A673 (cell line): Measurements from ENCODE around the gene TSR1.

Source experiments
- EZH2 ChIP-seq: fragments of 200-600 bp; sonication (generic); IDR thresholded peaks from 2 replicates; pipeline ENCODE4 v1.6.1; 2017; ENCODE audit warnings: borderline replicate concordance, low read depth, mild to moderate bottlenecking, mixed read lengths, antibody characterized with exemption, low read length; ENCODE audit not compliant: poor library complexity, severe bottlenecking
- TF ChIP-seq, protein P1 (sequence below): fragments of 300-800, 200-600 bp; sonication (generic); conservative IDR thresholded peaks from 2 replicates; pipeline ENCODE4 v1.5.1; 2017; ENCODE audit warnings: low read depth, mild to moderate bottlenecking, antibody characterized with exemption, low read length, moderate library complexity, mixed read lengths

DNA sequence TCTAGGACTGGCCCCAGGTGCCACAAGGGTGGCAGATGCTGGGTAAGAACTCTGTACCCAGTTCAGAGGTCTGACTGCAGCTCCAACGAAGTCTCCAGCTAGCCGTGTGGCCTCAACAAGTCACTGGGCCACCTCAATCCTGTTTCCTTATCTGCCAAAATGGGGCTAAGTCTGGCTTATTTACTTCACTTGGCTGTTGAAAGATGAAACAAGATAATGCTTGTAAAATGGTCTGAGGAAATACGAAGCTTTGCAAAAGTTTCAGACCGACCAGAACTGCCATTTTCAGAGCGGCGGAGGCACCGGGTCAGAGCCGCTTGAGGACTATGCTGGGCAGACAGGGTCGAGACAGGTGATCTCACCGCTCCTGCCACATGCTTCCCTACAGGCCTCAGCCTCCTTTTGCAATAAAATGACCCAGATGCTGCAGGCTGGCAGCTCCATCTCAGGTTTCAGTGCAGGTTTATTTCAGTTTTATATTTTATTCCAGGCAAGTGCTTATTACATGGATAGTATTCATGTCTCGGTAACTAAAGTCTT, 47.4 kb upstream of the TSR1 start:
- TF ChIP-seq, protein P1, sequence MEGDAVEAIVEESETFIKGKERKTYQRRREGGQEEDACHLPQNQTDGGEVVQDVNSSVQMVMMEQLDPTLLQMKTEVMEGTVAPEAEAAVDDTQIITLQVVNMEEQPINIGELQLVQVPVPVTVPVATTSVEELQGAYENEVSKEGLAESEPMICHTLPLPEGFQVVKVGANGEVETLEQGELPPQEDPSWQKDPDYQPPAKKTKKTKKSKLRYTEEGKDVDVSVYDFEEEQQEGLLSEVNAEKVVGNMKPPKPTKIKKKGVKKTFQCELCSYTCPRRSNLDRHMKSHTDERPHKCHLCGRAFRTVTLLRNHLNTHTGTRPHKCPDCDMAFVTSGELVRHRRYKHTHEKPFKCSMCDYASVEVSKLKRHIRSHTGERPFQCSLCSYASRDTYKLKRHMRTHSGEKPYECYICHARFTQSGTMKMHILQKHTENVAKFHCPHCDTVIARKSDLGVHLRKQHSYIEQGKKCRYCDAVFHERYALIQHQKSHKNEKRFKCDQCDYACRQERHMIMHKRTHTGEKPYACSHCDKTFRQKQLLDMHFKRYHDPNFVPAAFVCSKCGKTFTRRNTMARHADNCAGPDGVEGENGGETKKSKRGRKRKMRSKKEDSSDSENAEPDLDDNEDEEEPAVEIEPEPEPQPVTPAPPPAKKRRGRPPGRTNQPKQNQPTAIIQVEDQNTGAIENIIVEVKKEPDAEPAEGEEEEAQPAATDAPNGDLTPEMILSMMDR: no peak
- TF ChIP-seq EZH2: no peak
